Endodermal cell (in vitro differentiated cells): ENCODE results near the gene CALHM4. TPM values are rescaled to one million over a fixed set of nuclear protein-coding genes. Genes with fewer than 3 reads are reported as not detected.

Experiments
- DNase-seq: peaks from one replicate; pipeline ENCODE4 v3.0.0-alpha.2; 2017
- H3K27ac ChIP-seq: 2 replicates; pipeline ENCODE4 v1.5.1; 2013; ENCODE audit warnings: mild to moderate bottlenecking, low read depth, low read length, moderate library complexity
- H3K27me3 ChIP-seq: 2 replicates; pipeline ENCODE4 v1.6.1; 2013; ENCODE audit warnings: mild to moderate bottlenecking, low read length, moderate library complexity; ENCODE audit not compliant: insufficient read depth, control insufficient read depth, poor library complexity, severe bottlenecking
- H3K36me3 ChIP-seq: 2 replicates; pipeline ENCODE4 v1.7.0; 2013; ENCODE audit warnings: mild to moderate bottlenecking, low read length, moderate library complexity; ENCODE audit not compliant: control insufficient read depth, insufficient read depth
- H3K4me1 ChIP-seq: one replicate; pipeline ENCODE4 v1.7.0; 2013; ENCODE audit warnings: low read length; ENCODE audit not compliant: control insufficient read depth, insufficient read depth
- H3K4me3 ChIP-seq: 2 replicates; pipeline ENCODE4 v1.5.1; 2013; ENCODE audit warnings: mild to moderate bottlenecking, low read length, moderate library complexity
- H3K9ac ChIP-seq: 2 replicates; pipeline ENCODE4 v1.6.1; 2013; ENCODE audit warnings: mild to moderate bottlenecking, low read length, moderate library complexity; ENCODE audit not compliant: poor library complexity, severe bottlenecking; ENCODE audit errors: extremely low read depth
- H3K9me3 ChIP-seq: 2 replicates; pipeline ENCODE4 v1.6.1; 2013; ENCODE audit warnings: mild to moderate bottlenecking, low read length, moderate library complexity; ENCODE audit not compliant: control insufficient read depth
- H3K27ac Mint-ChIP-seq: 2 replicates; pipeline ENCODE4 v1.8.0; 2020; ENCODE audit warnings: mixed read lengths
- H3K27me3 Mint-ChIP-seq: 2 replicates; pipeline ENCODE4 v1.8.0; 2021; ENCODE audit warnings: mild to moderate bottlenecking, mixed read lengths; ENCODE audit not compliant: insufficient read depth
- H3K36me3 Mint-ChIP-seq: 2 replicates; pipeline ENCODE4 v1.8.0; 2020; ENCODE audit warnings: low read depth, mixed read lengths
- H3K4me1 Mint-ChIP-seq: 2 replicates; pipeline ENCODE4 v1.8.0; 2020; ENCODE audit warnings: mixed read lengths
- H3K4me3 Mint-ChIP-seq: 2 replicates; pipeline ENCODE4 v1.8.0; 2020; ENCODE audit warnings: mild to moderate bottlenecking, moderate library complexity, mixed read lengths
- H3K9me3 Mint-ChIP-seq: 2 replicates; pipeline ENCODE4 v1.8.0; 2020; ENCODE audit warnings: mild to moderate bottlenecking, mixed read lengths
- CTCF ChIP-seq: fragments of 200-600 bp; sonication (generic); conservative IDR thresholded peaks from 2 replicates; pipeline ENCODE4 v1.5.0; 2021; ENCODE audit warnings: antibody characterized with exemption, mild to moderate bottlenecking
- WGBS, 2 experiments: methylation state at CpG; one replicate each; pipeline versions ENCODE4 v1.1.5 to v1.1.7; 2013; ENCODE audit warnings: missing lambda C conversion rate in 2 of 2, mixed read lengths in 1 of 2; ENCODE audit not compliant: insufficient coverage in 1 of 2, insufficient read length in 1 of 2; 5-methylcytosine and 5-hydroxymethylcytosine counted together
- total RNA-seq, 2 donors: library from RNA; stranded (reverse); fragmentation: NEBNext Ultra II Directional in 1 of 2; extraction: Animal tissue kit (Norgen Biotek cat#: 25700) in 1 of 2; gene quantifications; 2 replicates in 1 of 2; 3 replicates in 1 of 2; pipeline ENCODE4 v1.2.1, GENCODE V29; 2021

The CALHM4 gene
- total RNA-seq, 2 donors from 2014 or later, result not detected

DNA sequence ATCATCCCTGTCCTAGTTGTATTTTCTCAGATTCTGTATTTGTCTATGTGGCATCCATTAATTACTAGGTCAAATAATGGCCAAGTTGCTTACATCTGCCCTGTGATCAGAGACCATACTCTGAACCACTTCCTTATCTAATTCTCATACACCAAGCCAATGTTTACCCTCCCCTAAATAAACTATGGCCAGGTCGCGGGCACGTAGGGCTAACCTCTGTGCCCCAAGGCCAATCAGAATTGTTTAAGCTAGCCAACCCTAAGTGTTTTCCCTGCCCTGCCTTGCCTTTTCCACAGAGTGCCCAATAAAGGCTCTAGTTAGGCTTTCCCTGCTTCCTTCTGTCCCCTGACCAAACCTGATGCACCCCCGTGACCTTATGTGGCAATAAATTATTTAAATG lies 2.8 kb upstream of the CALHM4 start:
- Mint-ChIP-seq H3K27ac (no peak overlapping the region), H3K4me1 (no peaks in the 10 kb centered on the region), H3K9me3 (no peaks in the 10 kb centered on the region), H3K27me3 (peaks cover 6% of the 10 kb centered on the region), H3K4me3 (no peak overlapping the region), H3K36me3 (no peaks in the 10 kb centered on the region)
- Histone ChIP-seq H3K9ac (no peak overlapping the region), H3K36me3 (no peaks in the 10 kb centered on the region), H3K27ac (no peak overlapping the region), H3K4me3 (no peak overlapping the region), H3K9me3 (no peaks in the 10 kb centered on the region), H3K4me1 (no peaks in the 10 kb centered on the region), H3K27me3 (no peaks in the 10 kb centered on the region)
- DNase-seq, result no peak
- 75 to 84% methylated on average over 4 of the region's 4 CpGs for WGBS, 2 experiments
- TF ChIP-seq CTCF, result no peak

DNA sequence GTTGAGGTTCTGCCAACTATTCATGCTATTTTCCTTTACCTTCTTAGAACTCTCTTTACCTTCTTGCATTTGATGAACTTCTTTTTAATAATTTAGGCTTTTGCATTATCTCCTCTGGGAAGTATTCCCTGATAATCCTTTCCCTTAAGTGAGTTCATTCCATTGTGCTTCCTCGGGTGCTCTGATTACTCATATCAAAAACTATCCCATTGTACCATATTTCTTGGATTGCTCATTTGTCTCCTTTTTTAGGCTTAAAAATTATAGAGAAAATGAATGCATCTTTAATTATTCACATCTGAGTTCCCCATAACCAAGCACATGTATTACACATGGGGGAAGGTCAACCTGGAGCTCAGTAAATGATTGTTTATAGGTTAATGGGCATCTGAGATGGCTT lies 2.5 kb downstream of the CALHM4 start:
- Histone ChIP-seq H3K36me3 (no peaks in the 10 kb centered on the region), H3K27ac (no peak overlapping the region), H3K27me3 (no peaks in the 10 kb centered on the region), H3K4me1 (no peaks in the 10 kb centered on the region), H3K4me3 (no peak overlapping the region), H3K9ac (no peak overlapping the region), H3K9me3 (no peaks in the 10 kb centered on the region)
- no peak for DNase-seq
- peaks cover 6% of the 10 kb centered on the region for H3K27me3 Mint-ChIP-seq
- H3K9me3 Mint-ChIP-seq, result no peaks in the 10 kb centered on the region
- no peaks in the 10 kb centered on the region for H3K4me1 Mint-ChIP-seq
- WGBS, 2 experiments, result 90% methylated on average over 1 of the region's 1 CpG; no CpG with 5 or more reads in 1 of the 2 experiments
- H3K36me3 Mint-ChIP-seq, result no peaks in the 10 kb centered on the region
- H3K27ac Mint-ChIP-seq, result no peak overlapping the region
- no peak overlapping the region for H3K4me3 Mint-ChIP-seq
- TF ChIP-seq CTCF, result no peak

- Mint-ChIP-seq H3K9me3 (no peaks in the 10 kb centered on the region), H3K27me3 (peaks cover 4% of the 10 kb centered on the region), H3K36me3 (no peaks in the 10 kb centered on the region), H3K4me3 (no peak overlapping the region), H3K27ac (no peak overlapping the region), H3K4me1 (peaks cover 2% of the 10 kb centered on the region)
- Histone ChIP-seq H3K9ac (no peak overlapping the region), H3K9me3 (no peaks in the 10 kb centered on the region), H3K36me3 (no peaks in the 10 kb centered on the region), H3K27me3 (no peaks in the 10 kb centered on the region), H3K4me3 (no peak overlapping the region), H3K4me1 (no peaks in the 10 kb centered on the region), H3K27ac (no peak overlapping the region)
- WGBS, 2 experiments, result 87% methylated on average over 5 of the region's 5 CpGs; no CpG with 5 or more reads in 1 of the 2 experiments
- DNase-seq, result no peak
- TF ChIP-seq CTCF, result no peak
Measured at GRCh38 chr6:116556814-116557415, 3.4 kb downstream of the CALHM4 start.
